Measurements from ENCODE around the gene ASXL3.

DNA sequence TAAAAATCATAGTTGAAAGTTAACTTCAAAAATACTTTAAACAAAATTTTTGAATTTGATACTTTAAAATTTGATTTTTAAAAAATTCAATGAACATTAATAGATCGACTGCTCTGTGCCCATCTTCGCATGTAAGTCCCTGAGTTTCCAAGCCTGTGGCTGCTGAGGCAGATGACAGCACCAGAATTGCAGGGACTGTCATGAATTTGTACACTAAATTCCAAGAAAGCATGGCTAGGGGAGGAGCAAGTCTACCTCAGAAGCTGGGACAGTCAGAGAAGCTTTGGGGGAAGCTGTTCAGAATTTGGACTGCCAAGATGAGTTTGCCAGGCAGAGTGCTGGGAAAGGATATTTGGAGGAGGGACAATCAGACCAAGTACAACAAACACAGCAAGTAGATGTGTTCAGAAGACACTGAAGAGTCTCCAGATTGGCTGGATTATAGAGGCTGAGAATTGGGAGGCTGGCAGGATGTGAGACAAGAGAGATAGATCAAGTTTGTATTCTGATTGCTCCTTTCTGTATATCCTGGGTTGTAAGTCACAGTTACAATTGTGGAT is 79.0 kb downstream of the ASXL3 start:
- TF ChIP-seq ZNF583 (CRISPR knock-in tag; IDR thresholded peaks at IDR 0.05) (no peak), POLR2AphosphoS5 (IDR thresholded peaks at IDR 0.05; ENCODE audit: control insufficient read depth, insufficient read depth, low read depth, low read length) (no peak), POLR2G (IDR thresholded peaks at IDR 0.05; ENCODE audit: low read depth, low read length) (no peak), NCOA2 (IDR thresholded peaks at IDR 0.05; ENCODE audit: partially characterized antibody in 2 of 2) (no peak), DPF2 (IDR thresholded peaks at IDR 0.05) (no peak), TAF1 (IDR thresholded peaks at IDR 0.05; ENCODE audit: control insufficient read depth, extremely low read depth, insufficient read depth, low read length, severe bottlenecking) (no peak), ZFX (CRISPR knock-in tag; IDR thresholded peaks at IDR 0.05) (no peak), NFYB (IDR thresholded peaks at IDR 0.05; ENCODE audit: extremely low read depth, insufficient read length) (no peak)

All from K562 (cell line).